Neural cell (in vitro differentiated cells): ENCODE data around the gene STK10. TPM values are rescaled to one million over a fixed set of nuclear protein-coding genes. Genes with fewer than 3 reads are reported as not detected.

ENCODE experiments used
- H2AFZ ChIP-seq: fragments of 200-600, 300-800 bp; sonication (generic), shearing (Covaris generic); 2 replicates; pipeline ENCODE4 v1.6.0; 2014; ENCODE audit warnings: low read depth, mild to moderate bottlenecking, antibody characterized with exemption, low read length, moderate library complexity
- H3F3A ChIP-seq: fragments of 200-600 bp; shearing (Covaris generic); 2 replicates; pipeline ENCODE4 v1.6.1; 2016; ENCODE audit warnings: mild to moderate bottlenecking, moderate library complexity, mixed read lengths, antibody characterized with exemption, low read length; ENCODE audit not compliant: insufficient read depth, poor library complexity, severe bottlenecking
- H3K27ac ChIP-seq: fragments of 200-600, 300-800 bp; sonication (generic), shearing (Covaris generic); 2 replicates; pipeline ENCODE4 v1.5.1; 2014; ENCODE audit warnings: mild to moderate bottlenecking, low read length, moderate library complexity
- H3K27me3 ChIP-seq: fragments of 300-800, 200-600 bp; sonication (generic), shearing (Covaris generic); 2 replicates; pipeline ENCODE4 v1.6.0; 2014; ENCODE audit warnings: mild to moderate bottlenecking, low read depth, low read length, moderate library complexity; ENCODE audit not compliant: insufficient read depth
- H3K36me3 ChIP-seq: fragments of 300-800, 200-600 bp; sonication (generic), shearing (Covaris generic); 2 replicates; pipeline ENCODE4 v1.5.1; 2014; ENCODE audit warnings: mild to moderate bottlenecking, antibody characterized with exemption, low read length, moderate library complexity; ENCODE audit not compliant: insufficient read depth
- H3K4me2 ChIP-seq: fragments of 300-800, 200-600 bp; sonication (generic), shearing (Covaris generic); 2 replicates; pipeline ENCODE4 v1.6.0; 2014; ENCODE audit warnings: mild to moderate bottlenecking, low read length
- H3K4me3 ChIP-seq: fragments of 300-800, 200-600 bp; sonication (generic), shearing (Covaris generic); 2 replicates; pipeline ENCODE4 v1.5.1; 2014; ENCODE audit warnings: mild to moderate bottlenecking, low read length, moderate library complexity
- H3K79me2 ChIP-seq: fragments of 200-600 bp; shearing (Covaris generic); replicated peaks from 2 replicates; pipeline ENCODE4 v1.6.0; 2014; ENCODE audit warnings: mild to moderate bottlenecking, low read length, moderate library complexity; ENCODE audit not compliant: insufficient read depth
- H3K9ac ChIP-seq: fragments of 300-800, 200-600 bp; sonication (generic), shearing (Covaris generic); 2 replicates; pipeline ENCODE4 v1.6.1; 2016; ENCODE audit warnings: mild to moderate bottlenecking, low read length, mixed read lengths
- H3K9me2 ChIP-seq: fragments of 200-600 bp; shearing (Covaris generic); 2 replicates; pipeline ENCODE4 v1.6.1; 2016; ENCODE audit warnings: mild to moderate bottlenecking, low read length, mixed read lengths; ENCODE audit not compliant: insufficient read depth
- H3K9me3 ChIP-seq: fragments of 200-600, 300-800 bp; sonication (generic), shearing (Covaris generic); 2 replicates; pipeline ENCODE4 v1.6.1; 2016; ENCODE audit warnings: mild to moderate bottlenecking, mixed run types, low read length, moderate library complexity, mixed read lengths
- H4K20me1 ChIP-seq: fragments of 200-600 bp; shearing (Covaris generic); 2 replicates; pipeline ENCODE4 v1.6.1; 2016; ENCODE audit warnings: mild to moderate bottlenecking, mixed run types; ENCODE audit not compliant: insufficient read depth
- EP300 ChIP-seq: fragments of 450-650 bp; conservative IDR thresholded peaks from 2 replicates; pipeline ENCODE4 v1.6.1; 2014; ENCODE audit warnings: antibody characterized with exemption, mild to moderate bottlenecking, moderate library complexity; ENCODE audit not compliant: poor library complexity, severe bottlenecking
- EZH2 ChIP-seq: fragments of 200-600, 300-800 bp; shearing (Covaris generic), sonication (generic); IDR thresholded peaks from 2 replicates; pipeline ENCODE4 v1.6.1; 2014; ENCODE audit warnings: antibody characterized with exemption, low read length, borderline replicate concordance, mild to moderate bottlenecking; ENCODE audit not compliant: insufficient read depth, poor library complexity, severe bottlenecking
- MXI1 ChIP-seq: fragments of 450-650 bp; conservative IDR thresholded peaks from 2 replicates; pipeline ENCODE4 v1.6.1; 2014; ENCODE audit warnings: antibody characterized with exemption, mild to moderate bottlenecking; ENCODE audit not compliant: poor library complexity, severe bottlenecking
- POLR2AphosphoS5 ChIP-seq: IDR thresholded peaks from 2 replicates; pipeline ENCODE4 v1.6.1; 2012
- RAD21 ChIP-seq: fragments of 450-650 bp; conservative IDR thresholded peaks from 2 replicates; pipeline ENCODE4 v1.6.1; 2014; ENCODE audit warnings: antibody characterized with exemption, mild to moderate bottlenecking, moderate library complexity
- SMC3 ChIP-seq: fragments of 450-650 bp; conservative IDR thresholded peaks from 2 replicates; pipeline ENCODE4 v1.6.1; 2014; ENCODE audit warnings: antibody characterized with exemption, mild to moderate bottlenecking, moderate library complexity; ENCODE audit not compliant: poor library complexity
- TAF1 ChIP-seq: IDR thresholded peaks from 2 replicates; pipeline ENCODE4 v1.6.1; 2012; ENCODE audit warnings: low read depth
- polyA plus RNA-seq: library from polyadenylated mRNA; depleted of rRNA; stranded (reverse); fragments of >200 nt; gene quantifications from 2 replicates; pipeline ENCODE4 v1.2.3, GENCODE V29; 2014
- TF ChIP-seq, protein P1 (sequence below): IDR thresholded peaks from 2 replicates; pipeline ENCODE4 v1.6.1; 2012; ENCODE audit warnings: borderline replicate concordance
- TF ChIP-seq, protein P2 (sequence below): fragments of 450-650 bp; IDR thresholded peaks from 2 replicates; pipeline ENCODE4 v1.5.1; 2014; ENCODE audit warnings: antibody characterized with exemption, mild to moderate bottlenecking, moderate library complexity; ENCODE audit not compliant: poor library complexity, severe bottlenecking

STK10 gene
- polyA plus RNA-seq, 1 donor from 2014 or later = 8.2 TPM

- H3F3A ChIP-seq = no peaks in the 10 kb centered on the region
- no peaks in the 10 kb centered on the region for H3K27me3 ChIP-seq
- TF ChIP-seq SMC3 = no peak
- no peak for TF ChIP-seq EZH2
- TF ChIP-seq RAD21 = no peak
- no peak for TF ChIP-seq EP300
- TF ChIP-seq, protein P1, sequence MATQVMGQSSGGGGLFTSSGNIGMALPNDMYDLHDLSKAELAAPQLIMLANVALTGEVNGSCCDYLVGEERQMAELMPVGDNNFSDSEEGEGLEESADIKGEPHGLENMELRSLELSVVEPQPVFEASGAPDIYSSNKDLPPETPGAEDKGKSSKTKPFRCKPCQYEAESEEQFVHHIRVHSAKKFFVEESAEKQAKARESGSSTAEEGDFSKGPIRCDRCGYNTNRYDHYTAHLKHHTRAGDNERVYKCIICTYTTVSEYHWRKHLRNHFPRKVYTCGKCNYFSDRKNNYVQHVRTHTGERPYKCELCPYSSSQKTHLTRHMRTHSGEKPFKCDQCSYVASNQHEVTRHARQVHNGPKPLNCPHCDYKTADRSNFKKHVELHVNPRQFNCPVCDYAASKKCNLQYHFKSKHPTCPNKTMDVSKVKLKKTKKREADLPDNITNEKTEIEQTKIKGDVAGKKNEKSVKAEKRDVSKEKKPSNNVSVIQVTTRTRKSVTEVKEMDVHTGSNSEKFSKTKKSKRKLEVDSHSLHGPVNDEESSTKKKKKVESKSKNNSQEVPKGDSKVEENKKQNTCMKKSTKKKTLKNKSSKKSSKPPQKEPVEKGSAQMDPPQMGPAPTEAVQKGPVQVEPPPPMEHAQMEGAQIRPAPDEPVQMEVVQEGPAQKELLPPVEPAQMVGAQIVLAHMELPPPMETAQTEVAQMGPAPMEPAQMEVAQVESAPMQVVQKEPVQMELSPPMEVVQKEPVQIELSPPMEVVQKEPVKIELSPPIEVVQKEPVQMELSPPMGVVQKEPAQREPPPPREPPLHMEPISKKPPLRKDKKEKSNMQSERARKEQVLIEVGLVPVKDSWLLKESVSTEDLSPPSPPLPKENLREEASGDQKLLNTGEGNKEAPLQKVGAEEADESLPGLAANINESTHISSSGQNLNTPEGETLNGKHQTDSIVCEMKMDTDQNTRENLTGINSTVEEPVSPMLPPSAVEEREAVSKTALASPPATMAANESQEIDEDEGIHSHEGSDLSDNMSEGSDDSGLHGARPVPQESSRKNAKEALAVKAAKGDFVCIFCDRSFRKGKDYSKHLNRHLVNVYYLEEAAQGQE = no peak
- TF ChIP-seq, protein P2, sequence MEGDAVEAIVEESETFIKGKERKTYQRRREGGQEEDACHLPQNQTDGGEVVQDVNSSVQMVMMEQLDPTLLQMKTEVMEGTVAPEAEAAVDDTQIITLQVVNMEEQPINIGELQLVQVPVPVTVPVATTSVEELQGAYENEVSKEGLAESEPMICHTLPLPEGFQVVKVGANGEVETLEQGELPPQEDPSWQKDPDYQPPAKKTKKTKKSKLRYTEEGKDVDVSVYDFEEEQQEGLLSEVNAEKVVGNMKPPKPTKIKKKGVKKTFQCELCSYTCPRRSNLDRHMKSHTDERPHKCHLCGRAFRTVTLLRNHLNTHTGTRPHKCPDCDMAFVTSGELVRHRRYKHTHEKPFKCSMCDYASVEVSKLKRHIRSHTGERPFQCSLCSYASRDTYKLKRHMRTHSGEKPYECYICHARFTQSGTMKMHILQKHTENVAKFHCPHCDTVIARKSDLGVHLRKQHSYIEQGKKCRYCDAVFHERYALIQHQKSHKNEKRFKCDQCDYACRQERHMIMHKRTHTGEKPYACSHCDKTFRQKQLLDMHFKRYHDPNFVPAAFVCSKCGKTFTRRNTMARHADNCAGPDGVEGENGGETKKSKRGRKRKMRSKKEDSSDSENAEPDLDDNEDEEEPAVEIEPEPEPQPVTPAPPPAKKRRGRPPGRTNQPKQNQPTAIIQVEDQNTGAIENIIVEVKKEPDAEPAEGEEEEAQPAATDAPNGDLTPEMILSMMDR = no peak
- no peak for TF ChIP-seq MXI1
- TF ChIP-seq TAF1 = no peak
- no peak for TF ChIP-seq POLR2AphosphoS5
- H4K20me1 ChIP-seq = no peaks in the 10 kb centered on the region
- no peaks in the 10 kb centered on the region for H3K36me3 ChIP-seq
- H3K79me2 ChIP-seq = no peaks in the 10 kb centered on the region
- H3K9ac ChIP-seq = no peak overlapping the region
- H3K9me3 ChIP-seq = no peaks in the 10 kb centered on the region
- H3K27ac ChIP-seq = no peak overlapping the region
- H3K4me2 ChIP-seq = no peak overlapping the region
- no peak overlapping the region for H3K4me3 ChIP-seq
- no peak overlapping the region for H2AFZ ChIP-seq
- H3K9me2 ChIP-seq = no peaks in the 10 kb centered on the region
Measured at GRCh38 chr5:172076761-172077244, 111.2 kb downstream of the STK10 start.

- Histone ChIP-seq H3K36me3 (no peaks in the 10 kb centered on the region), H3K4me2 (no peak overlapping the region), H3K79me2 (no peaks in the 10 kb centered on the region), H3K27me3 (no peaks in the 10 kb centered on the region), H3K9me3 (no peaks in the 10 kb centered on the region), H3K27ac (no peak overlapping the region), H3F3A (no peaks in the 10 kb centered on the region), H2AFZ (no peak overlapping the region), H3K9me2 (no peaks in the 10 kb centered on the region), H3K9ac (no peak overlapping the region), H3K4me3 (no peak overlapping the region), H4K20me1 (no peaks in the 10 kb centered on the region)
- TF ChIP-seq, protein P2 = no peak
- TF ChIP-seq RAD21 = no peak
- TF ChIP-seq SMC3 = no peak
- no peak for TF ChIP-seq MXI1
Measured at GRCh38 chr5:172075656-172076055, 112.4 kb downstream of the STK10 start.
